Activated naive CD4-positive, alpha-beta T cell treated with anti-CD3 and anti-CD28 coated beads, Interleukin-2, amount 50 U/mL, for 72 hours (primary cell): ENCODE results near the gene NUP214. TPM values are rescaled to one million over a fixed set of nuclear protein-coding genes. Genes with fewer than 3 reads are reported as not detected.
"Not testable (repeated sequence)": the region's sequence is repeated elsewhere in the genome, so short reads cannot be mapped to it uniquely, and the experiment has no call there.

Experiments used
- ATAC-seq, 2 donors: fragments of 150-1000 bp; cut with Tn5 transposase; 2 replicates each; pipeline ENCODE4 v1.10.0; 2021; ENCODE audit warnings: mild to moderate bottlenecking in 2 of 2, moderate library complexity in 2 of 2
- DNase-seq, 2 donors: peaks; one replicate each; pipeline ENCODE4 v3.0.0; 2021 to 2022; ENCODE audit warnings: low spot score in 2 of 2
- H3K27ac Mint-ChIP-seq, 2 donors: one replicate each; pipeline ENCODE4 v1.8.0; 2022; ENCODE audit warnings: mild to moderate bottlenecking in 2 of 2, mixed read lengths in 2 of 2
- H3K36me3 Mint-ChIP-seq, 2 donors: one replicate each; pipeline ENCODE4 v1.8.0; 2022; ENCODE audit warnings: mixed read lengths in 2 of 2
- H3K9me3 Mint-ChIP-seq, 2 donors: one replicate each; pipeline ENCODE4 v1.8.0; 2022; ENCODE audit warnings: mixed read lengths in 2 of 2
- total RNA-seq, 2 donors: library from RNA; stranded (reverse); gene quantifications; one replicate each; pipeline ENCODE4 v1.2.3, GENCODE V29; 2022

NUP214 gene
- total RNA-seq, 2 donors from 2014 or later: 46.4 to 75.5 TPM

DNA sequence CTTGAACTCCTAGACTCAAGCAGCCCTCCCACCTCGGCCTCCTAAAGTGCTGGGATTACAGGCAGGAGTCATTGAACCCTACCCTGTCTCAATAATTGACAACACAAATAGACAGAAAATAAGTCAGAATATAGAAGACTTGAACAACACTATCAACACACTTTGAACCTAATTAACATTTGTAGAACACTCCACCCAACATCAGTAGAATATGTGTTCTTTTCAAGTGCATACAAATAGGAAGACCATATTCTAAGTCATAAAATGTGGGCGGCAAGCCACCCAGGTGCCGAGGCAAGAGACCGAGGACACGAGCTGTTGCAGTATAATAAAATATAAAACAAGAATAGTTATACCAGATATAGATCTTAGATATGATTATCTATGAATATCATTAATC, 118.9 kb downstream of the NUP214 start:
- H3K9me3 Mint-ChIP-seq, H3K27ac Mint-ChIP-seq, H3K36me3 Mint-ChIP-seq, ATAC-seq, DNase-seq: not testable (repeated sequence)

DNA sequence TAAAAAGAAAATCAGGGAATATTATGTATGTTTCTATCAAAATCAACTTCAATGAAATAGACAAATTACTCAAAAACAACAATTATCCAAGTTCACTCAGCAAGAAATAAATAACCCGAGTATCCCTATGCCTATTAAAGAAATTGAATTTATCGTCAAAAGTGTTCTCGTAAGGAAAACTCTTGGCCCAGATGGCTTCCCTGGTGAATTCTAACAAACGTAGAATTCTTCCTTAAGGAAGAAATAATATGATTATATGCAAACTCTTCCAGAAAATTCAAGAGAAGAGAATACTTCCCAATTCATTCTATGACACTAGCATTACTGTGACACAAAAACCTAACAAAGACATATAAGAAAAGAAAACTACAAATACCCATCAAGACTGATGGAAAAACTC, 121.2 kb downstream of the NUP214 start:
- Mint-ChIP-seq H3K9me3 (peaks cover 3 to 5% of the 10 kb centered on the region in 2 donors), H3K27ac (no peak overlapping the region), H3K36me3 (no peaks in the 10 kb centered on the region)
- ATAC-seq: no peak
- DNase-seq: no peak

DNA sequence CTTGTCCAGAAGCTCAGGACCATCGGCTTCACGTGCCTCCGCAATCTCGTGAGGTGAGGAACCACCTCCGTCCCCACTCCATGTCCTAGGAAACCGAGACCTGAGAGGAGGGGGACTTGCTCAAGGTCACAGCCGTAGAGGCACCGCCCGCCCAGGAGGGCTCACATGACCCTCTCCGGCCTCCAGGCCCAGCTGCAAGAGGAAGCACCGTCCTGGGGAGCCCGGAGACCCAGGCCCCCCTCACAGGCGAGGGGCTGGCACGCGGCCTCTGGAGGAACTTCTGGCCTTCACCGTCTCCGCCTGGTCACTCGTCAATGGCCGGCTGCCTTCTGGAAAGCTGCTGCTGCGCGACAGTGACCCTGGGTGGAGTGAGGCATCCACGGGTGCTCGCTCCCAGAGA, 126.7 kb downstream of the NUP214 start:
- H3K9me3 Mint-ChIP-seq: no peaks in the 10 kb centered on the region

DNA sequence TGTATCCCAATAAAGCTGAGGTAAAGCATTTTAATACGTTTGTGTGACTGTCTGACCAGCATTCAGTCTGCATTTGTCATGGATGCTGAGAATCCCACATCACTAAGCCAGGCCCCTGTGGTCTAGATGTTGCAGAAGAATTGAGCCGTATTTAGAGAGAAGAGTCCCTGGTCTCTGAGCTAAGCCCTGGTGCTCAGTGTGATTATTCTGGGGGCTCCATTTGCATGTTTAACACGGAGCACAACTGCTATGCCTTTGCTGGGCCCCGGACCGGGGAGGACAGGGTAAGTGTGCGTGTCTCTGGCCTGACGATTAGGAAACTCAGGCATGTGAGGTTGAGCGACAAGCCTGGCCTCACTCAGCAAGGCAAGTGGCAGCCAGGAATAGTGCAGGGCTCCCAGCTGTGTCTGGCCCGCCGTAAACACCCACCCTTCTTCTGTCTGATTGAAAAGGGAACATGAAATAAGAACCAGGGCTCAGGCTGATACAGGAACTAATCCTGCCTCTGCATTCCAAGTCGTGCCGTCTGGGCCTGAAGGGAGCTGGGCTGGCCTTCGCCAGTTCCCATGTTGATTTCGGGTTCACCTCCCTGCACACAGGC, 128.6 kb downstream of the NUP214 start:
- DNase-seq: no peak
- no peaks in the 10 kb centered on the region for H3K36me3 Mint-ChIP-seq
- H3K27ac Mint-ChIP-seq: no peak overlapping the region
- ATAC-seq: no peak
- no peaks in the 10 kb centered on the region for H3K9me3 Mint-ChIP-seq

More for the DNA sequence above, 126.7 kb downstream of the NUP214 start:
- DNase-seq (no peak), ATAC-seq (no peak)
- H3K36me3 Mint-ChIP-seq: no peaks in the 10 kb centered on the region
- H3K27ac Mint-ChIP-seq: peak overlapping the region in 1 of 2 donors; percentile 89

DNA sequence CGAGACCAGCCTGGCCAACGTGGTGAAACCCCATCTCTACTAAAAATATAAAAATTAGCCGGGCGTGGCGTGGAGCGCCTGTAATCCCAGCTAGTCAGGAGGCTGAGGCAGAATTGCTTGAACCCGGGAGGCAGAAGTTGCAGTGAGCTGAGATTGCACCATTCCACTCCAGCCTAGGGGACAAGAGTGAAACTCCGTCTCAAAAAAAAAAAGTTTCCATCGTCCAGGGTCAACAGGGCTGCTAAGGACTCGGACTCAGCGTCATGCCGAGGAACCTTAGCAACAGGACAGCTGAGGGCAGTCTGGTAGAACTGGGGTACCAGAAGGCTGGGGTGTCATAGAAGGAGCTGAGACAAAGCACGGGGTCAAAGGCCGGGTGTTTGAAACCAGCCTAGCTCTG, 129.2 kb downstream of the NUP214 start:
- no peak for ATAC-seq
- Mint-ChIP-seq H3K36me3 (no peaks in the 10 kb centered on the region), H3K27ac (no peak overlapping the region), H3K9me3 (no peaks in the 10 kb centered on the region)
- DNase-seq: no peak

DNA sequence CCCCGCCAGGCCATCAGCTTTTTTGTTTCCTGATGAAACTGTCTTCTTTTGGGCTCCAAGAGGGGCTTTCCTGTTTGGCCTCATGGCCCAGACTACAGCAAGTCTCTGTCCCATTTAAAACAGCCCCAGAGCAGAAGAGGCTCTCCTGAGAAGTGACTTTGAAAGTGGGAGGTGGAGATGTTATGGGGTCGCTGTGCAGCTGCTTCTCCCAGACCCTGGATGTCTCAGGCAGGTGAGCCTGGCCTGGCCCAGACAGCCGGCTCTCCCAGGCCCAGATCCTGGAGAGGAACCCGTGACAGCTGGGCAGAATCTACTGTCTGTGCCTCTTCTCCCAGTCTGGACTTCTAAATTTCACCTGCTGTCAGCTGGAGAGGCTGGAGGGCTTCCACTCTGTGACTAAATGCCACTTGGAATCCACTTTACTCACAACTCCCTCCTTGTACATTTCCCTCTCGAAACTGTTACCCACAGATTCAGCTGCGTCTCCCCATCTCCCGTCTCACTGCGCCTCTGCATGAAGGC, 130.4 kb downstream of the NUP214 start:
- DNase-seq: no peak
- Mint-ChIP-seq H3K36me3 (peaks cover under 1 to 2% of the 10 kb centered on the region in 2 donors), H3K27ac (peak overlapping the region; percentile 86 to 97), H3K9me3 (no peaks in the 10 kb centered on the region)
- peak; percentile 1 to 2 for ATAC-seq

DNA sequence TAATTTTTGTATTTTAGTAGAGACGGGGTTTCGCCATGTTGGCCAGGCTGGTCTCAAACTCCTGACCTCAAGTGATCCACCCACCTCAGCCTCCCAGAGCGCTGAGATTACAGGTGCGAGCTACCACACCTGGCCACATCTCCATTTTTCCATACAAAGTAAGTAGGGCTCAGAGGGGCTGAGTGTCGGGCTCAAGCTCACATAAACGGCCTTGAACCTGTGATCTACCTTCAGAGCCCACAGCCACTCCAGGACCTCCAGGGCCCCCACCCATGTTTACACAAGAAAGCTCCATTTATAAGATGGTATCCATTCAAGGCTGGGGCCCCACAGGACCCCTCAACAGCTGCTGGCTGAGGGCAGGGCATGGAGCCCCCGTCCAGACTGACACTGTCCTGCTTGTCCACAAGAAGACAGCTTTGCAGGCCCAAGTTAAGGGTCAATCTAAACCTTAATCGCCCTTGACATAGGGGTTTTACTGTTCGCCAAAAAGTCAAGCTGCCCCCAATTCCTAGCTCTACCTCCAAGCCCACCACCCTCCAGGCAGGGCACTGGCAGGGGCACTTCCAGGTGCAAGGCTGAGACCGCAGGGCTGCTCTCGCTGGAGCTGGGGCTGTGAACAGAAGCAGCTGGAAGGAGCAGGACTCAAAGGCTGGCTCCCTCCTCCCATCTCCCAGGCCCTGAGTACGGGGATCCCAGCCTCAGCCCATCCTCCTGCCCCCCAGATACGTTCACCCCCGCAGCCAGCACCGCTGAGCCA, 132.1 kb downstream of the NUP214 start:
- H3K27ac Mint-ChIP-seq: peak overlapping the region; percentile 86 to 93
- H3K9me3 Mint-ChIP-seq: no peaks in the 10 kb centered on the region
- ATAC-seq: no peak
- peaks cover 6 to 8% of the 10 kb centered on the region in 2 donors for H3K36me3 Mint-ChIP-seq
- no peak for DNase-seq

DNA sequence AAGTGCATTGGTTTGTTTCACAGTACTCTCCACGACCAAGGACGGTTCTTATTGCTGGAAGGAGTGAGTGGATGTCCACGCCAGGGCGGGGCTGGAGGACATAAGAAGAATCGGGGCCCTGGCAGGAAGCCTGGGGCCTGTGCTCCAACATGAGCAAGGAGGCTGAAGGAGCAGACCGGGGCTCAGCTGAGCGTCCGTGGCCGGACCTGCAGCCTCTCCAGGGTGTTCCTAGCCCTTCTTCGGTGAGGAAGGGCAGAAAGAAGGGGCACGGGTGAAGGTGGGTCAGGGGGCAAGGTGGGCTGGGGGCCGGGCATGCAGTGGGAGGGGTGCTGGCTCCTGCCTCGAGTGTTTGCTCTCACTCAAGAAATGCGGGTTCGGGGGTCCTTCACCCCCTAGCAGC, 132.8 kb downstream of the NUP214 start:
- no peak for ATAC-seq
- Mint-ChIP-seq H3K27ac (peak overlapping the region; percentile 86 to 93), H3K9me3 (no peaks in the 10 kb centered on the region), H3K36me3 (peaks cover 11 to 14% of the 10 kb centered on the region in 2 donors)
- no peak for DNase-seq

DNA sequence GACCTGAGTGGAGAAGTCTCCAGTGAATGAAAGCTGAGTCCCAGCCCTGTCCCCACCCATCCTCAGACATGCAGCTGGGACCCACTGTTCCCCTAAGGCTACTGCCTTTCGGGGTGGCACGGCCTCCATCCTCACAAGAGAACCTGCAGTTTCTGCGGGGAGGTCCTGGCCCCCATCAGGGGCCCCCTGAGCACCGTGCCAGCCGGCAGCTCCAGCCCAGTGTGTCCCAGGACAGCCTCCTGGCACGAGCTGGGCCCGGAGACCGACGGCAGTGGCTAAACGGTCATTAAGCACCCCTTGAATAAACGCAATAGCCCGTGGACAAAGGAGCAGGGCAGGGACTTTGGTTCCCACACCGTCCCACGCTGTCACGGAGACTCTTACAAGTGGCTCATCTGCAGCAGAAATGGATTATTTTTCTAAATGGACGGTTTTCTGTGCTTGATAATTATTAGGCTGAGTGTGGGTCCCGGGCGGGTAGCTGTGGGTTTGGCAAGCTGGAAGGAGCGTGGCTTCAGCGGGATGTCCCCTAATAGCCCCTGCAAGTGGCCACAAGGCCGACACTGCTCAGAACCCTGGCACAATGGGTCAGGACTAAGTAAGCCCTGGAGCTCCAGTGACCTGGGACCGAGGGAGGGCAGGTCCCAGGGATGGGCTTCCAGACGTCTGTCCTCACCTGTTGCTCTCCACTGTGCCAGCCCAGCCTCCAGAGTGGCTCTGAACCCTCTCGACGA, 133.5 kb downstream of the NUP214 start:
- DNase-seq (no peak), ATAC-seq (no peak)
- Mint-ChIP-seq H3K9me3 (no peaks in the 10 kb centered on the region), H3K36me3 (peaks cover 11 to 14% of the 10 kb centered on the region in 2 donors), H3K27ac (peak overlapping the region in 1 of 2 donors; percentile 86)

DNA sequence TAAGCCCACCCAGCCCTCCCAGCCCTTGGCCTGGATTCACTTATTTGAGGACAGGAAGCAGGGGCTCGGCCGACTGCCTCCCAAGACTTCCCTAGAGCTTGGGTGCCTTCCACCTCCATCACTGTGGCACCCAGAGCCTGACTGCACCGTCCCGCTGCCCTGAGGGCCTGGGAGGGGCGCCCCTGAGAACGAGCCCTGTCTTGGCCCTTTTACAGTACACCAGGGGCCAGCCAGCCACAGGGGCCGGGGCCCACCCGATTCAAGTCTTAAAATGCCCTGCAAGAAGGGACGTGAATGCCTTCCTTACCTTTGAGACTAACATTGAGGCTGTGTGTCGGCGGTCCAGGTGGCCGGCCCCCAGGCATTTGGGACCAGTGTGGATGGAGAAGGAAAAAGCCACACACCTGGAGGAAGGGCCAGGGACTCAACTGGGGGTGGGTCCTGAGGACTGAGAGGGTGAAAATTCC, 134.1 kb downstream of the NUP214 start:
- ATAC-seq (no peak), DNase-seq (no peak)
- peaks cover 11 to 14% of the 10 kb centered on the region in 2 donors for H3K36me3 Mint-ChIP-seq
- no peaks in the 10 kb centered on the region for H3K9me3 Mint-ChIP-seq
- H3K27ac Mint-ChIP-seq: peak overlapping the region; percentile 70 to 85

DNA sequence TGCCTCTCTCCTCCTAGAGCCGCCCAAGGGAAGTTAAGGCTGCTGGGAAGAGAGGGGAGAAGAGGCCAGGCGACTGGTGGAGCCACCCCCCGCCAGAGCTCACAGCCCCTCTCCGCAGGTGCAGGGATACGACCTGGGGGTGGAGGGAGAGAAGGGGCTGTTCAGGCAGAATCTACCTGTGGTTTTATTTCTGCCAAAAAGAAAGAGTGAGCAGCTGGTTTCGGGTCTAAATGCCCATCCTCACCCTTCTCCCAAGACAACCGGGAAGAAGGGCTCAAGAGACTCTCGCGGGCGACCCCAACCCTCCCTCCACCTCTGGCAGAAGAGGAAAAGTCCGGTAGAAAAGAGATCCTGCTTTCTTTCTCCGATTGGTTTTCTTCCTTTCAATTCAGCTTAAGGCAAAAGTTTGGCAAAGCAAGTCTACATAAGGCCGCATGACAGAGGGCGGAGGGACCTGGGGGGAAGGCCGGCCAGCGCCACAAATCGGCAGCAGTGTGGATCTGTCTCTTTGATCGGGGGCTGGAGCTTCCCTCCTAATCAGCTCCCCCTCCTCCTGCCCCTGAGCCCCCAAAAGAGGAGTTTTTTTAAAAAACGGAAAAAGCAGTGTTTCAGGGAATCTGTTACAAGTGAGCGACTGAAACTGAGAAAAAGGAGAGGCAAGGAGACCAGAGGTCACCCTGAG, 134.7 kb downstream of the NUP214 start:
- Mint-ChIP-seq H3K27ac (peak overlapping the region; percentile 70 to 85), H3K36me3 (peaks cover 11 to 14% of the 10 kb centered on the region in 2 donors), H3K9me3 (no peaks in the 10 kb centered on the region)
- DNase-seq: no peak
- ATAC-seq: no peak

DNA sequence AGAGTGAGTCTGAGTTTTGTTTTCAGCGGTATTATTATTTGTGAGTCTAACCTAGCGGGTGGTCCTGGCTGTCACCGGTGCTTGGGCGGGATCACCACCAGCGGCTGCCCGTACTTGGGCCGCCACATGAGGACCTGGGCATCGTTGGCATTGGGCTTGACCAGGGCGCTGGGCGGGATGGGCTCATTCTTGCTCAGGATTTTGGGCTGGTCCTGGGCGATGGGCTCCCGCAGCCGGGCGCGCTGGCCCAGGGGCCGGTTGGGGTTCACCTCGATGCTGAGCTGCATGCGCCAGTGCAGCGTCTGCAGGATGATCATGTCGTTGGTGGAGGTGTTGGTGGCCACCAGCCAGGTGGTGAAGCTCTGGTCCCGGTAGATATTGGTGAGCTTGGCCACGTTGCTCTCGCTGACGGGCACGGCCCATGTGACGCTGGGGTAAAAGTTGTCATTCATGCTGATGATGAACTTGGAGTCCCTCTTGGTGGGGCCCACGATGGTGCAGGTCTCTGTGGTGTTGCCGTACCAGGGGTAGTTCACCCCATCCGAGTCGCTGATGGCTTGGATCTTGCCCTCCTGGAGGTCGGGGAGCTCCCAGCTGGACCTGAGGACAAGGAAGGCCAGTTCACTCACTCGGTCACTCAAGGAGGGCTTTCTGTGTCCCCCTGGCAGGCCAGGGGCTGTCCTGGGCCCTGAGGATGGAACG, 135.5 kb downstream of the NUP214 start:
- peaks cover 11 to 16% of the 10 kb centered on the region in 2 donors for H3K36me3 Mint-ChIP-seq
- peak overlapping the region; percentile 70 to 85 for H3K27ac Mint-ChIP-seq
- ATAC-seq: no peak

DNA sequence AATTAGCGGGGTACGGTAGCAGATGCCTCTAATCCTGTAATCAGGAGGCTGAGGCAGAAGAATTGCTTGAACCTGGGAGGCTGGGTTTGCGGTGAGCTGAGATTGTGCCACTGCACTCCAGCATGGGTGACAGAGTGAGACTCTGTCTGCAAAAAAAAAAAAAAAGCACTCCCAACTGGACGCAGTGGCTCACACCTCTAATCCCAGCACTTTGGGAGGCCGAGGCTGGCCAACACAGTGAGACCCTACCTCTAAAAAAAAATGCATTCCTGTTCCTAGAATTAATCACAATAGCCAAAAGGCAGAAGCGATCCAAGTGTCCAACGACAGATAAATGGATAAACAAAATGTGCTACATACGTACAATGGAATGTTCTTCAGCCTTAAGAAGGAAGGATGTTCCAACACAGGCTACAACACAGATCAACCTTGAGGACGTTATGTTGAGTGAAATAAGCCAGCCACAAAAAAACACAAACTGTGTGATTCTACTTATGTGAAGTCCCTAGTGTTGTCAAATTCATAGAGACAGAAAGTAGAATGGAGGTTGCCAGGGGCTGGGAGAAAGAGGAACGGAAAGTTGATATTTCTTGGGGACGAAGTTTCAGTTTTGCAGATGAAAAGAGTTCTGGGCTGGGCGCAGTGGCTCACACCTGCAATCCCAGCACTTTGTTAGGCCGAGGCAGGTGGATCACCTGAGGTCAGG, 137.1 kb downstream of the NUP214 start:
- Mint-ChIP-seq H3K27ac (peak overlapping the region; percentile 62 to 86), H3K36me3 (peaks cover 11 to 26% of the 10 kb centered on the region in 2 donors), H3K9me3 (no peaks in the 10 kb centered on the region)
- ATAC-seq: no peak
- no peak for DNase-seq

More for the DNA sequence above, 135.5 kb downstream of the NUP214 start:
- no peaks in the 10 kb centered on the region for H3K9me3 Mint-ChIP-seq
- DNase-seq: no peak

DNA sequence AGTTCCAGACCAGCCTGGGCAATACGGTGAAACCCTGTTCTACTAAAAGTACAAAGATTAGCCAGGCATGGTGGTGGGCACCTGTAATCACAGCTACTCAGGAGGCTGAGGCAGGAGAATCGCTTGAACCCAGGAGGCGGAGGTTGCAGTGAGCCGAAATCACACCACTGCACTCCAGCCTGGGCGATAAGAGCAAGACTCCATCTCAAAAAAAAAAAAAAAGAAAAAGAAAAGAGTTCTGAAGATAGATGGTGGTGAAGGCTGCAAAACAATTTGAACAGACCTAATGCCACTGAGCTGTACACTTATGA, 137.6 kb downstream of the NUP214 start:
- H3K9me3 Mint-ChIP-seq, ATAC-seq, DNase-seq: not testable (repeated sequence)
- peak overlapping the region; percentile 62 to 86 for H3K27ac Mint-ChIP-seq
- H3K36me3 Mint-ChIP-seq: peaks cover 11 to 26% of the 10 kb centered on the region in 2 donors

DNA sequence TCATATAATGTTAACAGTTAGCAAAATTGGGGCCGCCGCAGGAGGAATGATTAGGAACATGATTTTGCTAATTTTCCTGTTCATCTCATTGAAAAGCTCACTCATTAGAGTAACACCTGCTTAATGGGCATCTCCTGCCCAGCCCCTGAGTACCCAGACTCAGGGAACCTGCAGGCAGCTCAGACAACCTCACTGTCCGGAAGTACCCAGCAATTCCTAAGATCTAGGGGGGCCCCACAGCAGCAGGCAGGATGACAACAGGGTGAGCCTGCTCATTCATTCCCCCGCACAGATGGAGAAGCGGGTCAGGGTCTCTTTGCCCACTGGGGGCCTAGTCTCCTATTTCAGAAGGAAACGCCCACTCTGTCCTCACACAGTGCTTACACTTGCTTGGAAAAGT, 138.3 kb downstream of the NUP214 start:
- Mint-ChIP-seq H3K27ac (peak overlapping the region; percentile 85 to 93), H3K9me3 (no peaks in the 10 kb centered on the region), H3K36me3 (peaks cover 11 to 26% of the 10 kb centered on the region in 2 donors)
- ATAC-seq (no peak), DNase-seq (no peak)
